ENCODE measurements around the gene RBM20.
A peak's percentile ranks its signal among the peaks of the same experiment; 100 is the strongest.

Gene RBM20

GRCh38 chr10:110858297-110858934, 214.3 kb downstream of the RBM20 start:
- Histone ChIP-seq H3K36me3 (replicated peaks) (no peaks in the 10 kb centered on the region), H3K27me3 (replicated peaks) (no peaks in the 10 kb centered on the region), H3K27ac (no peak overlapping the region), H3K4me3 (ENCODE audit: low read depth, low read length) (no peak overlapping the region)
- in situ Hi-C loops (cut with HindIII; ENCODE audit: low pct_ligation_motif_present, low sequenced_read_pairs): no loop called here
- no peak for DNase-seq
- no peak for TF ChIP-seq CTCF (IDR thresholded peaks at IDR 0.05; ENCODE audit: low read depth, low read length, missing control alignments)

DNA sequence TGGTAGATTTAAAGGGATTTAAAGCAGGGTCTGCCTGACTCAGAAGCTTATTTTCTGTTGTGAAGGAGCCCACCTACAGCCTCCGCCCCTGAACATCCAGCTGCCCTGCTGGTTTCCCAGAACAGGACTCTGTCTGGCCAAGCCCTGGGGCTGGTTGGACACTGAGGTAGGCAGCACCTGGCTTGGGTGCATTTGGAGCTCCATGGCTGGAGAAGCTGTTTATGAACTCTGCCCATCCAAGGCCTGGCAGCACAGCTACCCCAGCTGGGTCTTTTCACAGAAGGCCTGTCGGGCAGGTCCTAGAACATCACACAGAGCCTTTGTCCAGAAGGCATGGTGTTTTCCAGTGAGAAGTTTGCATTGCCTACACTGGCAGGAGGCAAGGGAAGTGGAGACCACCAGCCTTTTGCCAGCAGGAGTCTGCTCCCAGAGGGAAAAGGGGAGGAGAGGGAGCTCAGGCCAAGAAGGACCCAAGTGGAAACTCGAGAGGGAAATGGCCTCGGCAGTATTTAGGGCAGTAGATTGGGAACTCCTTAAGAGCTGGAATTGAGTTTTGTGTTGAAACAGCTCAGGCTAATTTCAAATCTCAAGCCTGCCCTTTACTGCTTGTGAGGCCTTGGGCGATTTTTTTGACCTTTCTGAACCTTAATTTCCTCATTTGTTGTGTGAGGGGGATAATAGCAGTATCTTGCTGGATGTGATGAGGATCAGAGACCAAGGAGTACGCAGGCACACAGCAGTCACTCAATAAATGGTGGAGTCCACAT, 215.3 kb downstream of the RBM20 start:
- H3K27ac ChIP-seq: no peak overlapping the region
- no peaks in the 10 kb centered on the region for H3K36me3 ChIP-seq (replicated peaks)
- in situ Hi-C loops (cut with HindIII; ENCODE audit: low pct_ligation_motif_present, low sequenced_read_pairs): no loop called here
- H3K4me3 ChIP-seq (ENCODE audit: low read depth, low read length): no peak overlapping the region
- TF ChIP-seq CTCF (IDR thresholded peaks at IDR 0.05; ENCODE audit: low read depth, low read length, missing control alignments): no peak
- no peaks in the 10 kb centered on the region for H3K27me3 ChIP-seq (replicated peaks)
- no peak for DNase-seq

- no peak for TF ChIP-seq CTCF (IDR thresholded peaks at IDR 0.05; ENCODE audit: low read depth, low read length, missing control alignments)
- Histone ChIP-seq H3K36me3 (replicated peaks) (no peaks in the 10 kb centered on the region), H3K4me3 (ENCODE audit: low read depth, low read length) (no peak overlapping the region), H3K27me3 (replicated peaks) (no peaks in the 10 kb centered on the region), H3K27ac (no peak overlapping the region)
- DNase-seq: peak; percentile 65
- in situ Hi-C loops (cut with HindIII; ENCODE audit: low pct_ligation_motif_present, low sequenced_read_pairs): no loop called here
Observed at GRCh38 chr10:110859973-110860376, 215.8 kb downstream of the RBM20 start.

- Histone ChIP-seq H3K27ac (no peak overlapping the region), H3K27me3 (replicated peaks) (no peaks in the 10 kb centered on the region), H3K36me3 (replicated peaks) (no peaks in the 10 kb centered on the region), H3K4me3 (ENCODE audit: low read depth, low read length) (no peak overlapping the region)
- in situ Hi-C loops (cut with HindIII; ENCODE audit: low pct_ligation_motif_present, low sequenced_read_pairs): no loop called here
- no peak for DNase-seq
- no peak for TF ChIP-seq CTCF (IDR thresholded peaks at IDR 0.05; ENCODE audit: low read depth, low read length, missing control alignments)
Observed at GRCh38 chr10:110860576-110861241, 216.6 kb downstream of the RBM20 start.

DNA sequence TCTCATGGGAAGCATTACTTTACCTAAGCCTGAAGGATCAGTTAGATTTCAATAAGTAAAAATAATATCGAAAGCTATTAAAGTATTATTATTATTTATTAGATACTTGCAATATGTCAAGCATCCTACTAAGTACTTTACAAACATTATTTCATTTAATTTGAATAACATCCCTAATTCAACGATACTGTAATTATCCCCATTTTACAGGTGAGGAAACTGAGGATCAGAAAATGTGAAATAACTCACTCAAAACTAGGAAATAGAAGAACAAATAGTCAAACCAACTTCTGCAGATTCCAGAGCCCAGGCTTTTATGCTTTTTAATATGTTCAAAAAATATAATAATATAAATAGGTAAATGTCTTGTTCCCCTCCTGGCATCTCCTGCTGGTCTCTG, 217.3 kb downstream of the RBM20 start:
- DNase-seq: no peak
- Histone ChIP-seq H3K27me3 (replicated peaks) (no peaks in the 10 kb centered on the region), H3K4me3 (ENCODE audit: low read depth, low read length) (no peak overlapping the region), H3K36me3 (replicated peaks) (no peaks in the 10 kb centered on the region), H3K27ac (no peak overlapping the region)
- in situ Hi-C loops (cut with HindIII; ENCODE audit: low pct_ligation_motif_present, low sequenced_read_pairs): no loop called here
- TF ChIP-seq CTCF (IDR thresholded peaks at IDR 0.05; ENCODE audit: low read depth, low read length, missing control alignments): no peak

Measured in brain microvascular endothelial cell (primary cell).